ENCODE measurements around the gene RRP15. TPM values are rescaled to one million over a fixed set of nuclear protein-coding genes. Genes with fewer than 3 reads are reported as not detected.

The RRP15 gene
- total RNA-seq, 1 donor from 2014 or later, result 20.8 TPM

DNA sequence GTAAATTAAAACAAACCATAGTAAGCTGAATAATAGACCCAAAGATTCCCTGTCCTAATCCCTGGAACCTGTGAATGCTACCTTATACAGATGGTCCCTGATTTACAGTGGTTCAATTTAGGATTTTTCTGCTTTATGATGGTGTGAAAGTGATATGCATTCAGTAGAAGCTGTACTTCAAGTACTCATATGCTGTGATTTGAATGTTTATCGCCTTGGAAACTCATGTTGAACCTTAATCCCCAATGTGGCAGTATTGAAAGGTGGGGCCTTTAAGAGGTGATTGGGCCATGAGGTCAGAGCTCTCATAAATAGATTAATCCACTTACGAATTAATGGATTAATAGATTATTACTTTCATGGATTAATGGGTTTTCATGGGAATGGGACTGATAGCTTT lies 10.6 kb upstream of the RRP15 start:
- Histone ChIP-seq H3K27ac (replicated peaks) (no peak overlapping the region), H3K36me3 (no peaks in the 10 kb centered on the region), H3K4me3 (no peak overlapping the region), H3K9me3 (replicated peaks) (no peaks in the 10 kb centered on the region), H3K4me1 (no peaks in the 10 kb centered on the region), H3K27me3 (ENCODE audit: low read depth) (no peaks in the 10 kb centered on the region)
- intact Hi-C loops (cut with micrococcal nuclease), result no loop called here
- no peak for DNase-seq
- TF ChIP-seq CTCF (IDR thresholded peaks at IDR 0.05; ENCODE audit: borderline replicate concordance), result no peak

- H3K36me3 ChIP-seq, result no peaks in the 10 kb centered on the region
- H3K27me3 ChIP-seq (ENCODE audit: low read depth), result peaks cover 2% of the 10 kb centered on the region
- H3K9me3 ChIP-seq (replicated peaks), result no peaks in the 10 kb centered on the region
- intact Hi-C loops (cut with micrococcal nuclease), result no loop called here
- no peak for TF ChIP-seq CTCF (IDR thresholded peaks at IDR 0.05; ENCODE audit: borderline replicate concordance)
- H3K4me3 ChIP-seq, result no peak overlapping the region
- no peak for DNase-seq
- no peak overlapping the region for H3K27ac ChIP-seq (replicated peaks)
- H3K4me1 ChIP-seq, result no peaks in the 10 kb centered on the region
Measured at GRCh38 chr1:218275823-218276222, 9.3 kb upstream of the RRP15 start.

DNA sequence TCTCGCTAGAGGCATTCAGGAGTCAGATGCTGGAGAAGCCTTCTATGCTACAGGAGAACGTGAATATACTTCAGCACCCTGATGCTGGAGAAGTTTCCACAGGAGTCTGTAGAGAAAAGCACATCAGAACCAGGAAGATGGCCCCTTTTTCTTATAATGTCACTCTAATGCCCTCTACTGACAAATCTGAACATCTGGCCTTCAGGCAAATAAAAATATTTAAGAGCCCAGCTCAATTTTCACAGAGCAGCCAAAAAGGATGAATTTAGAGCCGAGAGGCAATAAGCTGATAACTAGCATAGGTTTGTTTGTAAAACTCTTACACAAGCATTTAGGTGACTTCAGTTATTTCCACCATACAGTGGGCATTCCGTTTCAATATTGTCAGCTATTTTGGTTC lies 3.8 kb upstream of the RRP15 start:
- TF ChIP-seq CTCF (IDR thresholded peaks at IDR 0.05; ENCODE audit: borderline replicate concordance), result no peak
- Histone ChIP-seq H3K4me3 (no peak overlapping the region), H3K27ac (replicated peaks) (no peak overlapping the region), H3K9me3 (replicated peaks) (peaks cover 5% of the 10 kb centered on the region), H3K36me3 (no peaks in the 10 kb centered on the region), H3K4me1 (peaks cover 19% of the 10 kb centered on the region), H3K27me3 (ENCODE audit: low read depth) (peaks cover 7% of the 10 kb centered on the region)
- intact Hi-C loops (cut with micrococcal nuclease), result no loop called here
- no peak for DNase-seq

DNA sequence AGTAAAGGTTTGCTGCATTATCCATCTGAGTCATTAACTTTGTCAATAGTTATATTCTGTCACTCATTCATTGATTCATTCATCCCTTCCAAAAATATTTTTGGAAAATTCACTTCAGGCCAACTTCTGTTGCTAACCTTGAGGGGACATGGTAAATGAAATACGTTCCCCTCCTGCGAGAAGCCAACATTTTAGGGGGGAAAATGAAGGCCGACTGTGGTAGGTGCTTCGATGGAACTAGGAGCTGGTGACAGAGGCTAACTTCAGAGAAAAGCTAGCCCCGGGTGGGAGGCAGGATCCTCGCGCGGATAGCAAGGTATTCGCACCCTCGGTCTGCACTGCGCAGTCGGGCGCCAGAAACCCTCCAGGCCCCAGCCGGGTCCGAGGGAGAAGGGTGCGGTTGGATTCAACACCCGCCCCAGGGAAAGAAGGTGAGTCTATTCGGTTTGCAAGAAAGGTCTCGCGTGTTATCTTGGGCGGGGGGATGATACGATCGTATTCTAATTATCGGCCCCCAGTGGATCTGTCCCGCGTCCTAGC lies 646 bp upstream of the RRP15 start:
- H3K36me3 ChIP-seq, result no peaks in the 10 kb centered on the region
- H3K9me3 ChIP-seq (replicated peaks), result peaks cover 5% of the 10 kb centered on the region
- DNase-seq, result no peak
- peaks cover 7% of the 10 kb centered on the region for H3K27me3 ChIP-seq (ENCODE audit: low read depth)
- intact Hi-C loops (cut with micrococcal nuclease), result no loop called here
- peak overlapping the region; percentile 87 for H3K4me3 ChIP-seq
- peaks cover 44% of the 10 kb centered on the region for H3K4me1 ChIP-seq
- no peak for TF ChIP-seq CTCF (IDR thresholded peaks at IDR 0.05; ENCODE audit: borderline replicate concordance)
- H3K27ac ChIP-seq (replicated peaks), result peak overlapping the region; percentile 88

DNA sequence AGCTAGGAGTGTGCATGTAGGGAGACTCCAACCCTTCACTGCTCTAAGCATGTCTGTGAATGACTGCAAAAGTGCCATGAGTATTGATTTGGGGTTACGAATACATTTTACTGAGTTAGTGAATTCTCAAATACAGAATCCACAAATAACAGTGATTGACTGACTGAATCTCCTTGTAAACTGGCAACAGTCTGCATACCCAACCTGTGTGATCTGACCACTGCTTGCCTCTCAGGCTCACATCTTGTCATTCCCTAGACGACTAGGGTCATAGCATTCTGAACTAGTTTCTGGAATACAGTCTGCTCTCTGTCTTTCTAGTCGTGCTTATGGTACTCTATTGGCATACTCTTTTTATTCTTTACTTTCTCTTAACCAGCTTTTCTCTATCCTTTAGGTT lies 7.4 kb downstream of the RRP15 start:
- no peaks in the 10 kb centered on the region for H3K9me3 ChIP-seq (replicated peaks)
- no peak for TF ChIP-seq CTCF (IDR thresholded peaks at IDR 0.05; ENCODE audit: borderline replicate concordance)
- H3K27ac ChIP-seq (replicated peaks), result no peak overlapping the region
- no peaks in the 10 kb centered on the region for H3K27me3 ChIP-seq (ENCODE audit: low read depth)
- H3K4me3 ChIP-seq, result no peak overlapping the region
- peaks cover 6% of the 10 kb centered on the region for H3K36me3 ChIP-seq
- peaks cover 25% of the 10 kb centered on the region for H3K4me1 ChIP-seq
- intact Hi-C loops (cut with micrococcal nuclease), result no loop called here
- DNase-seq, result no peak
